Stimulated activated naive CD4-positive, alpha-beta T cell treated with Interleukin-2 at 50 U/mL for 16 hours (primary cell): ENCODE measurements around the gene GPLD1.
"Not testable (repeated sequence)": the region's sequence is repeated elsewhere in the genome, so short reads cannot be mapped to it uniquely, and the experiment has no call there.

Source experiments
- DNase-seq: peaks from one replicate; lab custom pipeline; 2025; lab: John Stamatoyannopoulos, UW

Gene GPLD1

DNA sequence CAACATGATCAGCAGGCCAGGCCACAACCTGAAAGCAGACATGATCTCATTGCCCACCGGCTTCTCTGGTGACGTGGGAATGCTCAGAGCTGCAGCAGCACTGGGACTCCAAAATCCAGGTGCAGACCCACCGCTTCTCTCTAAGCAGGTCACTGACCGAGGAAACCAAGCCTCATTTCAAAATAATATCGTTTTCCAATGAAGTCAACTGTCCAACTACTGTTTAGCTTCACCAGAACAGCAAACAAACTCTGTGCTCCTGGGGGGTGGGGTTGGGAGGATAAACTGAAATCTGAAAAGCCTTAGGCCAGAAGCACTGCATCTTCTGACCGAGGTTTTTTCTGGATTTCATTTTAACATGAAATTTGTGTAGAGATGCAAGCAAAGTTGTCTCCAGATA is at the start of gene GPLD1:
TSS of gene GPLD1 (minus strand) at position 109 of the 400 bp plus-strand sequence. CDS start at position 42, 67 bp downstream.
- no peak for DNase-seq

DNA sequence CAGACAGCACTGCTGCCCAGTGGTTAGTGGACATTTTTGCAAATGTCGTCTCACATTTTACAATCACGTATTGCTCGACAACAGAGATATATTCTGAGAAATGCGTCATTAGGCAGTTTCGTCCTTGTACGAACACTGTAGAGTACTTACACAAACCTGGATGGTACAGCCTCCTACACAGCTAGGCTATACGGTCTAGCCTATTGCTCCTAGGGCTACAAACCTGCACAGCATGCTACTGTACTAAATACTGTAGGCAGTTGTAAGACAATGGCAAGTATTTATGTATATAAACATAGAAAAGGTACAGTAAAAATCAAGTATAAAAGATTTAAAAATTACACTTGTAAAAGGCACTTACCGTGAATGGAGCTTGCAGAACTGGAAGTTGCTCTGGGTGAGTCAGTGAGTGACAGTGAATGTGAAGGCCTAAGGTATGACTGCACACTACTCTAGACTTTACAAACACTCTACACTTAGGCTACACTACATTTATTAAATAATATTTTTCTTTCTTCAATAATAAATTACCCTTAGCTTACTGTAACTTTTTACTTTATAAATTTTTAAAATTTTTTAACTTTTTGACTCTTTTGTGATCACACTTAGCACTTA is 48.5 kb upstream of the GPLD1 start:
- no peak for DNase-seq

DNA sequence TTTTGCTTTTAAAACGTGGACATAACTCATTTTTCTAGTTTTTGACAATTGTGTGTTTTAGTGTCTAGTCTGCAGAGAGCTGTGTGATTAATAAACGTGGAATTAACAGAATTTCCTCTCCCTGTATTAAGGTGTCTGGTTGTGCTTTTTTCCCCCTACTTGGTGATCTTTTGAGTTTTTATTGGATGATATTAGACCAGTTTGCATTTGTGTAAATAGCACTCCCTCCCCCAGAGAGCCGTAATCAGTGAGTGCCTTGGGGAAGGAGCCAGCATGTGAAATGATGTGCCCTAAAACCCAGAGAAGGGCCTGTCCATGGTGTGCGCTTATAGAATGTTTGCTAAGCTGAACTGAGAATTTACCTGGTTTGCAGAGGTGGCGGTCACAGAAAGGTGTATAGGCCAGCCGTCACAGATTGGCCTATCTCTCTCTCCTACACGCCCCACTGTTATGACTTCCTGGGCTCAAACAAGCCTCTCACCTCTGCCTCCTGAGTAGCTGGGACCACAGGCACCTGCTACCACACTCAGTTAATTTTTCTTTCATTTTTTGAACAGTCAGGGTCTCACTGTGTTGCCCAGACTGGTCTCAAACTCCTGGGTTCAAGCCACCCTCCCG is 47.8 kb upstream of the GPLD1 start:
- no peak for DNase-seq

- DNase-seq = no peak
Measured at GRCh38 chr6:24536466-24536865, 47.1 kb upstream of the GPLD1 start.

DNA sequence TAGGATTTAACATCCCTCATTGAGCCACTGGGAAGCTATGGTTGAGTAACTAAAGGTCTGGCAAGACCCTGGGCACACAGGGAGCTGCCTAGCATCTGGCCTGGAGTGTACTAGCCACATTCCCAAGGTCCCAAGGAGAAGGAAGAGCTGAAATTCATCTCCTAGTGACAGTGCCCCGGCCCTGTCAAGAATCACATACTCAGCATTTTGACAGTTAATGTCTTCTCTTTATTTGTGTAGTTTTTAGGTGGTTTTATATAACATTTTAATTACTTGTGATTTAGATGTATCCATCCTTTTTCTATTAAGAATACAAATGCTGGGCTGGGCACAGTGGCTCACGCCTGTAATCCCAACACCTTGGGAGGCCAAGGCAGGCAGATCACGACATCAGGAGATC is 45.8 kb upstream of the GPLD1 start:
- no peak for DNase-seq

DNA sequence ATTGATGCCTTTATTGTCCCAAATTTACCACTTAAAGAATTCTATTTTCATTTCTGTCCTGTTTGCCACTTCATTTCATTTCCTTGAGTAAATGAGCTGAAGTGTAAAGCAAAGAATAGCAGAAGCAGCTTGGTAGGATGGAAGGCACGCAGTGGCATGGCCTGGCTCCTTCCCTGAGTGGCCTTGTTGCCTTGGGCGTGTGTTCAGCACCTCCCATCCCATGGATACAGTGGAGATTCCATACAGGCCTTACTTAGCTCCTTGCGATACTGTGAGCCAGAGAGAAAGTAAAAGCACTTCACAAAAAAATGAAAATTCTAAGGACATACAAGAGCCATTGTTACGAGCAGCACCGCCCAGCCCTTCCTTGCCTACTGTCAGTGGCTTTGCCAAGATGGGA is 45.0 kb upstream of the GPLD1 start:
- no peak for DNase-seq

GRCh38 chr6:24529985-24530384 is 40.6 kb upstream of the GPLD1 start:
- DNase-seq = no peak

- DNase-seq = no peak
Measured at GRCh38 chr6:24524805-24525204, 35.4 kb upstream of the GPLD1 start.

GRCh38 chr6:24524329-24524728 is 35.0 kb upstream of the GPLD1 start:
- DNase-seq = no peak

DNA sequence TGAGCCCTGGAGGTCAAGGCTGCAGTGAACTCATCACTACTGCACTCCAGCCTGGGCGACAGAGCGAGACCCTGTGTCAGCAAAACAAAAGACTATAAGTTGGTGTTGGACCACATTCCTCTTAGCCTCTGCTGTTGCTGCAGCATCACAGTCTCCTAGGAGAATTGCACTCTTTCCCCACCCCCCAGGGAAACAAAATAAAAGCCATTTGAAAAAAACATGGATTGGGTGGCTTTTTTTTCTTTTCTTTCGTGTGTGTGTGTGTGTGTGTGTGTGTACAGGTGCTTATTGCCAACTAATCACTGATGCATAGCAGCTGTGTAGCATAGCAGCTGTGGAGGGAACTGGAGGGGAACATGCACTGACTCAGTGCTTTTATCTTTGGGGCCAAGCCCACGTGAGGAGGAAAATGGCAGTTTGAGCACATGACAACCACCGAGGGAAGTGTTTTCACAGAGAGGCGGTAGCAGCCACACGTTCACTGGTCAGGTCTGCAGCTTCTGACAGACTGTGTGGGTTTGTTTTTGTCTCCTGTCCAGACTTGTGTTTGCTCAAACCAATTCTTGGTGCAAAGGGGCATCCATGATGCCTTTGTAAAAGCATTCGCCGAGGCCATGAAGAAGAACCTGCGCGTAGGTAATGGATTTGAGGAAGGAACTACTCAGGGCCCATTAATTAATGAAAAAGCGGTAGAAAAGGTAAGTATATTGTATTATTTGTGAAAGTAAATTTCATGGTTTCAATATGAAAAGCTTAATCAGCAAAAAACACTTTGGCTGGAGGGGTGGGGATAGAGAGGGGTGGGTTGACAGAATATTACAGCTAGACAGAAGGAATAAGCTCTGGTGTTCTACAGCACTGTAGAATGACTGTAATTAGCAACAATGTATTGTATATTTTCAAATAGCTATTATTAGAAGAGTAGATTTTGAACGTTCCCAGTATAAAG is 33.1 kb upstream of the GPLD1 start:
- DNase-seq = no peak

DNA sequence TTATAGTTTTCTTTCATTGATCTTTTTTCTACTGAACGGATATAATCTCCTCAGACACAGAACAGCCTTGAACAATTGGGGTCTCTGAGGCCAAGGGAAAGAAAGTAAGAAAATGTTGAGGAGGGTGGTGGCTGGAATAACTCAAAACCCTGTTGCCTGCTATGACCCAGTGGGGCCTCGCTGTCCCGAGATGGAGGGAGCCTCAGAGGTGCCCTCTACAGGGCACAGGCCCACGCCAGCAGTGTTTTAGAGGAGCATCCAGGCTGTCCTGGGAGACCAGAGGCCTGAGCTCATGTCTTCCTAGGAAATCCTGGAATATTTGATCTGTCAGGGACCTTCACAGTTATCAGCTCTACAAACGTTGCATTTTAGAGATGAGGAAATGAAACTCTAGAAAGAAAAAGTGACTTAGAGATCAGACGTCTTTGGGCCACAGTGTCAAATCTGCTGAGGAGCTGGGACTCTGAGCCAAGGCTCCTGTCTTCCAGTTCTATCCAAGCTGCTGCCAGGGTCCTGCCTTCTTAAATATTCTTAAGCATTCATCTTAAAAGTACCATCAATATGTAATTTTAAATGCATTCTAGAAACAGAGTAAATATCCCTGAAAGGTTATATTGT is 31.7 kb upstream of the GPLD1 start:
- peak; percentile 12 for DNase-seq

- DNase-seq = no peak
Measured at GRCh38 chr6:24517659-24518543, 28.5 kb upstream of the GPLD1 start.

GRCh38 chr6:24513602-24514001 is 24.2 kb upstream of the GPLD1 start:
- DNase-seq = no peak

- not testable (repeated sequence) for DNase-seq
Measured at GRCh38 chr6:24511976-24512375, 22.6 kb upstream of the GPLD1 start.

GRCh38 chr6:24506814-24507520 is 17.6 kb upstream of the GPLD1 start:
- no peak for DNase-seq

DNA sequence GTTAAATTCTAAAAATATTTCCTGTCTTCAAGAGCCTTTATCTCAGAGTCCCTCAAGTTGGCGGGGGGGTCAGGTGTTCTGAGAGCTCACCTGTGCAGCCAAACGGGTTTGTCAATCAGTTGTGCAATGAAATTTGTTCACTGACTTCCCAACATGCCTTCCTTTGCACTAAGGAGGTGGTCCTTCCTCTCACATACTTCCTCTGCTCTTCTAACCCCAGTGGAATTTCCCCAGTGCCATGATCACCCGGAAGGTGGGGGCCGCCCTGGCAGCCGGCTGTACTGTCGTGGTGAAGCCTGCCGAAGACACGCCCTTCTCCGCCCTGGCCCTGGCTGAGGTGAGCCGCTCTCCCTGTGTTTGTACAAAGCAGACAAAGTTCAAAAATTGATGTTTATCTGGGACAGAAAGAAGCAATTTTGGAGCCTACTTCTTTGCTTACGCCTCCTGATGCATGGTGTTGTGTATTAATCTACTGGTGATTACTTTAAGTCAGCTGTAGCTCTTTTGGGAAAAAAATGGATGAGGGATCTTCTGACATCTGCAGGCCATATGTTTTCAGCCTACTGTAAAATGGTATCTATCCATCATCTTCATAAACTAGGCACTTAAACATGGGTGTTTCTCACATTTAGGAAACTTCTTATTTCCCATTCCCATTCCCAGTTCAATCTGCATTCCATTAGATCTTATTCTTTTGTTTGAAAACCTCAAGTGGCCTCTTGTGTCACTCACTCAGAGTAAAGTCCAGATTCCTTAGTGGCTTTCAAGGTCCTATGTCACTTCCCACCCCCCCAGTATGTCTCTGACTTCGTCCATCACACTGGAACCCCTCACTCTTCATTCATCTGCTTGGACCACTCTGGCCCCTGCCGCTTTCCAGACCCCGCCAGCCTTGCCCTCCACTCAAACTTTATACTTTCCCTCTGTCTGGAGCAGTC is 15.5 kb upstream of the GPLD1 start:
- DNase-seq = no peak

DNA sequence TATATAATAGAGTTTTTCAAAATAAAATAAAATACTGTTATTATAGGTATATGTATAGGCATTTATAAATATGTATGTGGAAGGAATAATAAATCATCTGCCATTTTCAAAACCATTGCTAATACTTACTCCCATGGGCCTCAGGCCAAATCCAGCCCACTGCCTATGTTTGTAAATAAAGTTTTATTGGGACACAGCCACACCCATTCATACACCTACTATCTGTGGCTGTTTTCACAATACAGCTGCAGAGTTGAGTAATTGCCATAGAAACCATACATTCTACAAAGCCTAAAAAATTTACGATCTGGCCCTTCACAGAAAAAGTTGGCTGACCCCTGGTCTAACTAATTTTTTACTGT is 14.9 kb upstream of the GPLD1 start:
- no peak for DNase-seq

DNA sequence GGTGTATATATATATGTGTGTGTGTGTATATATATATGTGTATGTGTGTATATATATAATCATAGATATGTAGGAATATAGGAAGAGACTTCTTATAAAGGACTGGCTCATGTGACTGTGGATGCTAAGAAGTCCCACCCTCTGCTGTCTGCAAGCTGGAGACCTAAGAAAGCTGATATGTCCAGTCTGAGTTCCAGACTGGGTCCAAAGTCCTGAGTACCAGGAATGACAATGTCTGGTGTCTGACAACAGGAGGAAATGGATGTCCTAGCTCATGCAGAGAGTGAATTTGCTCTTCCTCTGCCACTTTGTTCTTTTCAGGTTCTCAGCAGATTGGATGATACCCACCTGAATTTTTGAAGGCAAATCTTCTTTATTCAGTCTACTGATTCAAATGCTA is 12.5 kb upstream of the GPLD1 start:
- no peak for DNase-seq

DNA sequence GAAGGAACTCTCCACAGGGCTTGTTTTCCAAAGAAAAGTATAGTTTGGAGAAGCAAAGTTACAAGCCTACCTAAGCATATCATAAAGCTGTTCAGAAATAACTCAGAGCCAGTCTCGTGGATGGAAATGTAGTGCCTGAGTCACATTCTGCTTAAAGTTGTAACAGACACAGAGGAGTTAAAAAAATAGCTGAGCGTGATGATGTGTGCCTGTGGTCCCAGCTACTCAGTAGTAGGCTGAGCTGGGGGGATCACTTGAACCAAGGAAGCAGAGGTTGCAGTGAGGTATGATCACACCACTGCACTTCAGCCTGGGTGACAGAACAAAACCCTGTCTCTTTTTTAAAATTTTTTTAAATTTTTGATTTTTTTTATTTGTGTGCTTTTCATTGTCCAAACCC is 12.0 kb upstream of the GPLD1 start:
- no peak for DNase-seq

- DNase-seq = no peak
Measured at GRCh38 chr6:24500683-24501082, 11.3 kb upstream of the GPLD1 start.
